T-cell (primary cell): ENCODE results near the gene PARD3B. TPM values are rescaled to one million over a fixed set of nuclear protein-coding genes. Genes with fewer than 3 reads are reported as not detected.

Source experiments
- ATAC-seq, 4 experiments: fragments of 200-7000 bp in 3 of 4; fragments of 150-1000 bp in 1 of 4; cut with Tn5 transposase; replicated peaks in 1 of 4; 1 replicate in 3 of 4; 2 replicates in 1 of 4; pipeline ENCODE4 v1.10.0; 2021; ENCODE audit warnings: moderate library complexity in 3 of 4, mild to moderate bottlenecking in 2 of 4, moderate number of reproducible peaks in 1 of 4
- CTCF ChIA-PET, 2 donors: fragments of 300-600 bp; sonication (Branson Sonifier 250); formaldehyde crosslinking; loops; one replicate each; lab custom pipeline; 2022; ENCODE audit warnings: antibody characterized with exemption in 2 of 2; lab: Charles Lee
- POLR2A ChIA-PET, 2 donors: fragments of 300-600 bp; sonication (Branson Sonifier 250); formaldehyde crosslinking; loops; one replicate each; lab custom pipeline; 2022; ENCODE audit warnings: antibody characterized with exemption in 2 of 2; lab: Charles Lee
- DNase-seq, 35 experiments: peaks; one replicate each; pipeline versions ENCODE4 v3.0.0 to v3.0.0-alpha.2; 2013 to 2023
- H3K27ac ChIP-seq: one replicate; pipeline ENCODE4 v1.5.1; 2013; ENCODE audit warnings: low read length
- H3K27me3 ChIP-seq, 2 experiments: replicated peaks in 1 of 2; 1 replicate in 1 of 2; 2 replicates in 1 of 2; pipeline versions ENCODE4 v1.6.1 to v1.7.0; 2013; ENCODE audit warnings: low read length in 1 of 2, mixed read lengths in 1 of 2; ENCODE audit not compliant: control insufficient read depth in 2 of 2, insufficient read depth in 2 of 2; ENCODE audit errors: extremely low read depth in 1 of 2
- H3K36me3 ChIP-seq, 2 donors: 1 replicate in 1 of 2; 2 replicates in 1 of 2; pipeline versions ENCODE4 v1.6.1 to v1.7.0; 2013; ENCODE audit warnings: low read length in 1 of 2; ENCODE audit not compliant: control insufficient read depth in 2 of 2, insufficient read depth in 1 of 2; ENCODE audit errors: extremely low read depth in 1 of 2
- H3K4me1 ChIP-seq, 2 experiments: 1 replicate in 1 of 2; 2 replicates in 1 of 2; pipeline versions ENCODE4 v1.6.1 to v1.7.0; 2013; ENCODE audit warnings: low read length in 2 of 2, mixed read lengths in 1 of 2; ENCODE audit not compliant: insufficient read depth in 2 of 2, control insufficient read depth in 1 of 2; ENCODE audit errors: extremely low read depth in 1 of 2
- H3K4me3 ChIP-seq, 2 donors: 1 replicate in 1 of 2; 2 replicates in 1 of 2; pipeline versions ENCODE4 v1.5.1 to v1.7.0; 2013; ENCODE audit warnings: mild to moderate bottlenecking in 2 of 2, low read length in 1 of 2, moderate library complexity in 1 of 2; ENCODE audit not compliant: control insufficient read depth in 1 of 2; ENCODE audit errors: extremely low read depth in 1 of 2
- H3K9me3 ChIP-seq: 2 replicates; pipeline ENCODE4 v1.7.0; 2013
- H3K27ac Mint-ChIP-seq, 2 donors: one replicate each; pipeline ENCODE4 v1.8.0; 2020 to 2021; ENCODE audit warnings: mild to moderate bottlenecking in 2 of 2, mixed read lengths in 2 of 2
- H3K27me3 Mint-ChIP-seq, 2 donors: one replicate each; pipeline ENCODE4 v1.8.0; 2021 to 2022; ENCODE audit warnings: mixed read lengths in 2 of 2
- H3K36me3 Mint-ChIP-seq: one replicate; pipeline ENCODE4 v1.8.0; 2021; ENCODE audit warnings: mixed read lengths
- H3K4me1 Mint-ChIP-seq, 3 donors: one replicate each; pipeline ENCODE4 v1.8.0; 2020 to 2022; ENCODE audit warnings: mixed read lengths in 3 of 3, mild to moderate bottlenecking in 1 of 3
- H3K4me3 Mint-ChIP-seq, 3 donors: one replicate each; pipeline ENCODE4 v1.8.0; 2020 to 2022; ENCODE audit warnings: mild to moderate bottlenecking in 3 of 3, mixed read lengths in 3 of 3, moderate library complexity in 3 of 3
- H3K9me3 Mint-ChIP-seq, 3 donors: one replicate each; pipeline ENCODE4 v1.8.0; 2020 to 2022; ENCODE audit warnings: mixed read lengths in 3 of 3
- WGBS: methylation state at CpG from one replicate; pipeline ENCODE4 v1.1.5; 2013; ENCODE audit warnings: missing lambda C conversion rate; ENCODE audit not compliant: insufficient coverage; 5-methylcytosine and 5-hydroxymethylcytosine counted together
- total RNA-seq, 35 experiments: library from RNA in 6 of 35; stranded (reverse) in 6 of 35; fragments of 120-200 nt in 1 of 35; gene quantifications; one replicate each; pipeline versions ENCODE4 v1.2.1 to v1.2.4 and lab custom pipeline; 2013 to 2026

Gene PARD3B
- total RNA-seq, 5 donors from 2014 or later (not counting 1 experiment from before 2014, with no cell fraction given), result 0.75 to 2.0 (median 1.6) TPM

GRCh38 chr2:205002390-205002789, 457.1 kb downstream of the PARD3B start:
- Histone ChIP-seq H3K9me3 (no peaks in the 10 kb centered on the region), H3K27ac (no peak overlapping the region), H3K36me3 (no peaks in the 10 kb centered on the region), H3K27me3 (no peaks in the 10 kb centered on the region), H3K4me1 (peaks cover 11 to 13% of the 10 kb centered on the region in 2 experiments), H3K4me3 (no peak overlapping the region)
- H3K9me3 Mint-ChIP-seq, result peaks cover 0 to 6% (median 4%) of the 10 kb centered on the region in 3 donors
- CTCF ChIA-PET, result interaction anchor here in 1 of 2 donors (0.7 kb wide), 1 partner anchor 96 kb away, joined by 3 read pairs; no protein-coding TSS in a partner anchor
- POLR2A ChIA-PET, result no interaction called here
- H3K27ac Mint-ChIP-seq, result no peak overlapping the region
- H3K36me3 Mint-ChIP-seq, result no peaks in the 10 kb centered on the region
- H3K4me3 Mint-ChIP-seq, result peak overlapping the region in 1 of 3 donors; percentile 12
- H3K4me1 Mint-ChIP-seq, result peaks cover 25 to 28% (median 28%) of the 10 kb centered on the region in 3 donors
- DNase-seq, result peak in 4 of 35 experiments; percentile 1 to 29 (median 12)
- WGBS, result 40% methylated on average over 3 of the region's 3 CpGs
- peak in 3 of 4 experiments; percentile 55 to 77 (median 74) for ATAC-seq
- H3K27me3 Mint-ChIP-seq, result no peaks in the 10 kb centered on the region

- ATAC-seq (no peak), DNase-seq (no peak)
- Histone ChIP-seq H3K36me3 (no peaks in the 10 kb centered on the region), H3K4me3 (no peak overlapping the region), H3K9me3 (no peaks in the 10 kb centered on the region), H3K27me3 (no peaks in the 10 kb centered on the region), H3K4me1 (peaks cover 11 to 13% of the 10 kb centered on the region in 2 experiments), H3K27ac (no peak overlapping the region)
- WGBS, result 83% methylated on average over 1 of the region's 4 CpGs
- Mint-ChIP-seq H3K9me3 (peaks cover 0 to 6% (median 6%) of the 10 kb centered on the region in 3 donors), H3K27me3 (no peaks in the 10 kb centered on the region), H3K4me1 (peaks cover 25 to 32% (median 28%) of the 10 kb centered on the region in 3 donors), H3K4me3 (no peak overlapping the region), H3K36me3 (no peaks in the 10 kb centered on the region), H3K27ac (no peak overlapping the region)
- ChIA-PET CTCF (no interaction called here), POLR2A (no interaction called here)
These were observed 458.0 kb downstream of the PARD3B start for GRCh38 chr2:205003288-205003687.

GRCh38 chr2:205010196-205010595, 464.9 kb downstream of the PARD3B start:
- Mint-ChIP-seq H3K4me3 (peak overlapping the region in 1 of 3 donors; percentile 29), H3K36me3 (no peaks in the 10 kb centered on the region), H3K27ac (no peak overlapping the region), H3K27me3 (peaks cover 0 to 2% of the 10 kb centered on the region in 2 donors), H3K9me3 (peaks cover 0 to 6% (median 6%) of the 10 kb centered on the region in 3 donors), H3K4me1 (peaks cover 10 to 41% (median 16%) of the 10 kb centered on the region in 3 donors)
- ChIA-PET CTCF (no interaction called here), POLR2A (no interaction called here)
- H3K27me3 ChIP-seq, result peaks cover 0 to 3% of the 10 kb centered on the region in 2 experiments
- peaks cover 0 to 4% of the 10 kb centered on the region in 2 experiments for H3K4me1 ChIP-seq
- no peak overlapping the region for H3K27ac ChIP-seq
- H3K4me3 ChIP-seq, result no peak overlapping the region
- WGBS, result no CpG with 5 or more reads among the region's 1 CpG
- ATAC-seq (no peak), DNase-seq (no peak)
- no peaks in the 10 kb centered on the region for H3K9me3 ChIP-seq
- H3K36me3 ChIP-seq, result no peaks in the 10 kb centered on the region

DNA sequence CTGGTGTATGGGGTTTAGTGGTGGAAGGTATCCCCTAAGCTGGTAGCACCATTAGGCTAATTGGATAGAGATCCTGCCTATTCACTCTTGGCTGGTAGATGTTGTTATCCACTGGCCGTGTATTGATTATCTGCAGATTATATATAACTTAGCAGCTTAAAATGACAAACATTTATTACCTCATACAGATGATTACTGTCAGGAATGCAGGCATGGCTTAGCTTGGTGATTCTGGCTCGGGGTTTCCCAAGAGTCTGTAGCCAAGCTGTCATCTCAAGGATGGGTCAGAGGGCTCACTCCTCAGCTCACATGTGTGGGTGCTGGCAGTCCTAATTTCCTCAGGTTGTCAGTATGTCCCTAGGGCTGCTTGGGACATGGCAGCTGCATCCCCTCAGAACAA, 465.8 kb downstream of the PARD3B start:
- Mint-ChIP-seq H3K36me3 (no peaks in the 10 kb centered on the region), H3K27ac (no peak overlapping the region), H3K27me3 (peaks cover 0 to 2% of the 10 kb centered on the region in 2 donors), H3K9me3 (peaks cover 0 to 6% (median 4%) of the 10 kb centered on the region in 3 donors), H3K4me1 (peaks cover 10 to 41% (median 16%) of the 10 kb centered on the region in 3 donors), H3K4me3 (peak overlapping the region in 1 of 3 donors; percentile 29)
- peaks cover 0 to 4% of the 10 kb centered on the region in 2 experiments for H3K4me1 ChIP-seq
- no peak overlapping the region for H3K4me3 ChIP-seq
- H3K27me3 ChIP-seq, result peaks cover 0 to 3% of the 10 kb centered on the region in 2 experiments
- H3K27ac ChIP-seq, result no peak overlapping the region
- ATAC-seq (no peak), DNase-seq (no peak)
- H3K9me3 ChIP-seq, result no peaks in the 10 kb centered on the region
- no CpG with 5 or more reads among the region's 2 CpGs for WGBS
- ChIA-PET POLR2A (interaction anchor here in 1 of 2 donors (0.6 kb wide), 1 partner anchor 569 kb away, joined by 3 read pairs; no protein-coding TSS in a partner anchor), CTCF (no interaction called here)
- H3K36me3 ChIP-seq, result no peaks in the 10 kb centered on the region

DNA sequence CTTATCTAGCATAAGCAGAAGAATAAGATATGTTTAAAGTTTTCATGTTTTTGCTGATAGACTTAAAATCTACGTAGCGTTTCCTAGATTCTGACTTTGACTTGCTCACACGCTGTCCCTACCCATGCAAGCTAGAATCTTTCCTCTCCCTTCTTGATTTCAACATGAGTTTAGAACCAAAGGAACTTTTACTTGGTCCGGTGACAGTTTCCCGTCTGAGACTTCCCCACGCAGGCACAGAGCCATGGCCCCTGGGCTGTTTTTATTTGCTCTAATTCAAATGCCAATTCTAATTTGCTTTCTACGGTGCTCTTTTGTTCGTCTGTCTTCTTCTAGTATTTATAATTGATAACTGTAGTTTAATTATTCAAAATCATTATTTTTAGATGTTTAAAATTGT, 467.7 kb downstream of the PARD3B start:
- Mint-ChIP-seq H3K36me3 (no peaks in the 10 kb centered on the region), H3K9me3 (peaks cover 0 to 4% (median 0%) of the 10 kb centered on the region in 3 donors), H3K4me1 (peaks cover 8 to 36% (median 15%) of the 10 kb centered on the region in 3 donors), H3K27ac (no peak overlapping the region), H3K27me3 (peaks cover 0 to 2% of the 10 kb centered on the region in 2 donors), H3K4me3 (no peak overlapping the region)
- no peak overlapping the region for H3K4me3 ChIP-seq
- ATAC-seq (no peak), DNase-seq (no peak)
- no peaks in the 10 kb centered on the region for H3K9me3 ChIP-seq
- H3K4me1 ChIP-seq, result peaks cover 0 to 4% of the 10 kb centered on the region in 2 experiments
- CTCF ChIA-PET, result no interaction called here
- POLR2A ChIA-PET, result no interaction called here
- H3K36me3 ChIP-seq, result no peaks in the 10 kb centered on the region
- no CpG with 5 or more reads among the region's 8 CpGs for WGBS
- H3K27ac ChIP-seq, result no peak overlapping the region
- H3K27me3 ChIP-seq, result peaks cover 0 to 3% of the 10 kb centered on the region in 2 experiments

GRCh38 chr2:205013586-205013985, 468.3 kb downstream of the PARD3B start:
- Mint-ChIP-seq H3K9me3 (peaks cover 0 to 4% (median 0%) of the 10 kb centered on the region in 3 donors), H3K27ac (no peak overlapping the region), H3K4me3 (no peak overlapping the region), H3K27me3 (peaks cover 0 to 2% of the 10 kb centered on the region in 2 donors), H3K36me3 (no peaks in the 10 kb centered on the region), H3K4me1 (peaks cover 8 to 36% (median 15%) of the 10 kb centered on the region in 3 donors)
- DNase-seq (no peak), ATAC-seq (no peak)
- POLR2A ChIA-PET, result no interaction called here
- CTCF ChIA-PET, result no interaction called here
- Histone ChIP-seq H3K4me1 (peaks cover 0 to 4% of the 10 kb centered on the region in 2 experiments), H3K9me3 (no peaks in the 10 kb centered on the region), H3K36me3 (no peaks in the 10 kb centered on the region), H3K4me3 (no peak overlapping the region), H3K27me3 (peaks cover 0 to 3% of the 10 kb centered on the region in 2 experiments), H3K27ac (no peak overlapping the region)
- WGBS, result 89% methylated on average over 3 of the region's 3 CpGs
